ENCODE measurements around the gene CHPF. TPM values are rescaled to one million over a fixed set of nuclear protein-coding genes. Genes with fewer than 3 reads are reported as not detected.

CHPF gene
- total RNA-seq, 1 experiment from 2014 or later = 228 TPM

- Histone ChIP-seq H3K9ac (ENCODE audit: low read length) (no peak overlapping the region; the same call in 1 of the 2 replicates), H3K9me2 (ENCODE audit: insufficient read depth) (no peaks in the 10 kb centered on the region), H3K4me2 (ENCODE audit: low read length) (peak overlapping the region; percentile 37), H3K79me2 (ENCODE audit: insufficient read depth, low read length) (no peaks in the 10 kb centered on the region), H4K20me1 (ENCODE audit: insufficient read depth) (no peaks in the 10 kb centered on the region), H3K4me3 (replicated peaks in 1 of 2; ENCODE audit: low read depth in 1 of 2, low read length in 2 of 2) (0 out of 4 replicates have a peak overlapping the region, but pooled peaks of 1 of the 2 experiments have one; percentile 2), H3K4me1 (ENCODE audit: control insufficient read depth in 1 of 2, insufficient read depth in 2 of 2, low read length in 2 of 2) (peaks cover 0 to 19% of the 10 kb centered on the region in 2 experiments; a peak in 2 of 4 replicates), H3K9me3 (ENCODE audit: control insufficient read depth in 1 of 2, insufficient read depth in 1 of 2, low read depth in 1 of 2, low read length in 2 of 2) (no peaks in the 10 kb centered on the region), H3K27ac (ENCODE audit: low read depth, low read length) (no peak overlapping the region), H3K27me3 (ENCODE audit: insufficient read depth, low read length) (no peaks in the 10 kb centered on the region), H3K36me3 (ENCODE audit: control insufficient read depth in 1 of 2, insufficient read depth in 2 of 2, low read length in 2 of 2) (no peaks in the 10 kb centered on the region; a peak in 1 of 4 replicates), H2AFZ (ENCODE audit: low read depth, low read length, poor library complexity, severe bottlenecking) (no peak overlapping the region)
- TF ChIP-seq CTCF (IDR thresholded peaks at IDR 0.05 in 2 of 3, conservative IDR thresholded peaks at IDR 0.05 in 1 of 3; ENCODE audit: borderline replicate concordance in 1 of 3, insufficient read depth in 1 of 3, low read depth in 2 of 3, low read length in 2 of 3) (peak; percentile 59 to 91 (median 80); a peak in 5 of 6 replicates), RAD21 (IDR thresholded peaks at IDR 0.05; ENCODE audit: low read depth) (peak; percentile 70), REST (IDR thresholded peaks at IDR 0.05; ENCODE audit: low read depth) (no peak), POLR2A (IDR thresholded peaks at IDR 0.05; ENCODE audit: borderline replicate concordance, extremely low read depth, insufficient read depth, insufficient read length) (no peak), POLR2AphosphoS5 (IDR thresholded peaks at IDR 0.05; ENCODE audit: low read depth, low read length) (peak; percentile 23; the same call in 1 of the 2 replicates), MAX (IDR thresholded peaks at IDR 0.05) (no peak), ATF3 (IDR thresholded peaks at IDR 0.05) (no peak)
- intact Hi-C loops (cut with micrococcal nuclease) = no loop called here
- BruUV-seq (replicated peaks) = no TSS peak
- ATAC-seq (peak; percentile 90), DNase-seq (ENCODE audit: low read depth, low spot score) (no peak)
- ChIA-PET POLR2A (interaction anchor here (0.7 to 1.4 kb wide), 4 partner anchors 10 to 20 kb away, joined by 3 to 5 read pairs (median 4); partner anchors contain the start of gene GMPPA), CTCF (interaction anchor here (0.5 to 4.4 kb wide), 10 partner anchors 8 to 223 kb away, joined by 3 to 56 read pairs (median 7); partner anchors contain the start of gene GMPPA), RAD21 (ENCODE audit: low non-redundant PET in 1 of 2, low total read pairs in 2 of 2, uncharacterized antibody in 2 of 2, unreplicated experiment in 2 of 2) (interaction anchor here (1.5 to 1.6 kb wide), 2 partner anchors 20 kb away, joined by 10 read pairs; no protein-coding TSS in a partner anchor)
Observed at GRCh38 chr2:219509780-219510511, 33.7 kb downstream of the CHPF start.

Measured in HCT116 (cell line).